ENCODE measurements around the gene KIR3DL3. TPM values are rescaled to one million over a fixed set of nuclear protein-coding genes. Genes with fewer than 3 reads are reported as not detected.
"Not testable (repeated sequence)": the region's sequence is repeated elsewhere in the genome, so short reads cannot be mapped to it uniquely, and the experiment has no call there.

The KIR3DL3 gene
- total RNA-seq = not detected

DNA sequence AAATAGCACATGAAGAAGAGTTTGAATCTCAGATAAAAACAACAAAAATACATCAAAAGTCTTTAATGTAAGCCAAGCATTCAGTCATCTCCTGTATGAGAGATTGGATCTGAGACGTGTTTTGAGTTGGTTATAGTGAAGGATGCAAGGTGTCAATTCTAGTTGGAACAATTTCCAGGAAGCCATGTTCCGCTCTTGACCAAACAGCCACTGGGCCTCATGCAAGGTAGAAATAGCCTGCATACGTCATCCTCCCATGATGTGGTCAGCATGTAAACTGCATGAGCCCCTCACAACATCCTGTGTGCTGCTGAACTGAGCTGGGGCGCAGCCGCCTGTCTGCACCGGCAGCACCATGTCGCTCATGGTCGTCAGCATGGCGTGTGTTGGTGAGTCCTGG is at the start of gene KIR3DL3:
Gene KIR3DL3 (plus strand): TSS at position 301 of the 400 bp plus-strand sequence. CDS start 55 bp downstream, at position 356.
- DNase-seq (no peak), ATAC-seq (no peak)
- Mint-ChIP-seq H3K4me3 (no peak within 1 kb of the TSS), H3K4me1 (ENCODE audit: low read depth) (no peaks in the 10 kb centered on the region), H3K36me3 (ENCODE audit: low read depth) (no peaks in the 10 kb centered on the region), H3K27ac (no peak within 1 kb of the TSS), H3K9me3 (peaks cover 14% of the 10 kb centered on the region), H3K27me3 (peaks cover 5% of the 10 kb centered on the region)
- ChIA-PET POLR2A (interaction anchor here (0.6 kb wide), 1 partner anchor 717 kb away, joined by 3 read pairs; no protein-coding TSS in a partner anchor), CTCF (no interaction called here)
- intact Hi-C loops (cut with micrococcal nuclease) = no loop called here
- TF ChIP-seq, protein P1, sequence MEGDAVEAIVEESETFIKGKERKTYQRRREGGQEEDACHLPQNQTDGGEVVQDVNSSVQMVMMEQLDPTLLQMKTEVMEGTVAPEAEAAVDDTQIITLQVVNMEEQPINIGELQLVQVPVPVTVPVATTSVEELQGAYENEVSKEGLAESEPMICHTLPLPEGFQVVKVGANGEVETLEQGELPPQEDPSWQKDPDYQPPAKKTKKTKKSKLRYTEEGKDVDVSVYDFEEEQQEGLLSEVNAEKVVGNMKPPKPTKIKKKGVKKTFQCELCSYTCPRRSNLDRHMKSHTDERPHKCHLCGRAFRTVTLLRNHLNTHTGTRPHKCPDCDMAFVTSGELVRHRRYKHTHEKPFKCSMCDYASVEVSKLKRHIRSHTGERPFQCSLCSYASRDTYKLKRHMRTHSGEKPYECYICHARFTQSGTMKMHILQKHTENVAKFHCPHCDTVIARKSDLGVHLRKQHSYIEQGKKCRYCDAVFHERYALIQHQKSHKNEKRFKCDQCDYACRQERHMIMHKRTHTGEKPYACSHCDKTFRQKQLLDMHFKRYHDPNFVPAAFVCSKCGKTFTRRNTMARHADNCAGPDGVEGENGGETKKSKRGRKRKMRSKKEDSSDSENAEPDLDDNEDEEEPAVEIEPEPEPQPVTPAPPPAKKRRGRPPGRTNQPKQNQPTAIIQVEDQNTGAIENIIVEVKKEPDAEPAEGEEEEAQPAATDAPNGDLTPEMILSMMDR (IDR thresholded peaks at IDR 0.05) = no peak

DNA sequence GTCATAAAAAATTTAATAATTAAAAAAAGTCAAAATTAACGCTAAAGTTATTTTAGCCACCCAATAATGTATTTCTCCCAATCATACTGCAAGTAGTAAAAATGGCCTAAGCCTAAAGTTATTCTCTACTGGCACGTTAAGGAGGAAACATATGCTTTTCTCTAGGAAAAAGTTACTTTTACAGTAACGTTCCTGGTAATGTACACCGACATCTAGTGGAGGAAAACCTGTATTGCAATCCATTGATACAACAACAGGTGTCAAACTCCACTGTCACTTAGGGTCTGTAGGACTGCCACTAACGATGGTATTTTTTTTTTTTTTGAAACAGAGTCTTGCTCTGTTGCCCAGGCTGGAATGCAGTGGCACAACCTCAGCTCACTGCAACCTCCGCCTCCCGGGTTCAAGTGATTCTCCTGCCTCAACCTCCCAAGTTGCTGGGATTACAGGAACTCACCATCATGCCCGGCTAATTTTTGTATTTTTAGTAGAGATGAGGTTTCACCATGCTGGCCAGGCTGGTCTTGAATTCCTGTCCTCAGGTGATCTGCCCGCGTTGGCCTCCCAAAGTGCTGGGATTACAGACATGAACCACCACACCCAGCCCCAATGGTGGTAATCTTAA is 47.9 kb upstream of the KIR3DL3 start:
- intact Hi-C loops (cut with micrococcal nuclease); H3K4me1 Mint-ChIP-seq (ENCODE audit: low read depth); H3K9me3 Mint-ChIP-seq; H3K4me3 Mint-ChIP-seq; H3K36me3 Mint-ChIP-seq (ENCODE audit: low read depth); H3K27me3 Mint-ChIP-seq; ATAC-seq; POLR2A ChIA-PET; H3K27ac Mint-ChIP-seq: not testable (repeated sequence)
- DNase-seq = peak; percentile 7
- TF ChIP-seq, protein P1 (IDR thresholded peaks at IDR 0.05) = peak; percentile 93
- CTCF ChIA-PET = interaction anchor here (1.3 to 6.0 kb wide), 6 partner anchors 9 to 196 kb away, joined by 3 to 66 read pairs (median 6); no protein-coding TSS in a partner anchor

DNA sequence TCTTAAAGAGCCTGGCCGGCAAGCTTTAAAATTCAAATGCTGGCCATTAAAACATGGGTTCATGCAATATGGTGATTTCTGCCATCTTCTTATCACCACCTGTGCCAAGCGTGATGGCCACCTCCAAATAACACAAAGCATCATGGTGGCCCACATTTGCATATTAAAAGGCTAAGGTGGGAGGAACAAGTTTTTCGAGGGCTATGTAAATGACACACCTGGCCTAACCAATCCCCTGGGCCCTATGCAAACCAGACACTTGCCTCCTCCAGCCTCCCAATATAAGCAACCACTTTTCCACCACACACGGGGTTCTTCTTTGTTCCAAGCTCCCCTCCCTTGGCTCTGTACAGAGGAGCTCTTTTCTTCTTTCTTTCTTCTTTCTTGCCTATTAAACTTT is 47.0 kb upstream of the KIR3DL3 start:
- no peak for DNase-seq
- peaks cover 7% of the 10 kb centered on the region for H3K27me3 Mint-ChIP-seq
- POLR2A ChIA-PET = interaction anchor here (0.8 kb wide), 1 partner anchor 229 kb away, joined by 3 read pairs; no protein-coding TSS in a partner anchor
- intact Hi-C loops (cut with micrococcal nuclease) = no loop called here
- H3K9me3 Mint-ChIP-seq = no peaks in the 10 kb centered on the region
- no peak overlapping the region for H3K27ac Mint-ChIP-seq
- ATAC-seq = no peak
- H3K36me3 Mint-ChIP-seq (ENCODE audit: low read depth) = no peaks in the 10 kb centered on the region
- TF ChIP-seq, protein P1 (IDR thresholded peaks at IDR 0.05) = no peak
- CTCF ChIA-PET = interaction anchor here (1.3 to 6.0 kb wide), 4 partner anchors 10 to 198 kb away, joined by 3 to 40 read pairs (median 9); no protein-coding TSS in a partner anchor
- H3K4me3 Mint-ChIP-seq = no peak overlapping the region
- H3K4me1 Mint-ChIP-seq (ENCODE audit: low read depth) = no peaks in the 10 kb centered on the region

DNA sequence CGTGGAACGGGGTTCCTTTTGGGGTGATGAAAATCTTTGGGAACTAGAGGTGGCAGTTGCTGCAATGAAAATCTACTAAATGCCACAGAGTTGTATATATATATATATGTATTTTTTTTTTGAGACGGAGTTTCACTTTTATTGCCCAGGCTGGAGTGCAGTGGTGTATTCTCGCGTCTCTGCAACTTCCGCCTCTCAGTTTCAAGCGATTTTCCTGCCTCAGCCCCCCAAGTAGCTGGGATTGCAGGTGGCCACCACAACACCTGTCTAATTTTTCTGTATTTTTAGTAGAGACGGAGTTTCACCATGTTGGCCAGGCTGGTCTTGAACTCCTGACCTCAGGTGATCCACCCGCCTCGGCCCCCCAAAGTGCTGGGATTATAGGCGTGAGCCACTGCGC is 42.6 kb upstream of the KIR3DL3 start:
- DNase-seq; intact Hi-C loops (cut with micrococcal nuclease); H3K4me3 Mint-ChIP-seq; POLR2A ChIA-PET; ATAC-seq; H3K9me3 Mint-ChIP-seq; H3K27ac Mint-ChIP-seq; H3K36me3 Mint-ChIP-seq (ENCODE audit: low read depth); H3K4me1 Mint-ChIP-seq (ENCODE audit: low read depth): not testable (repeated sequence)
- H3K27me3 Mint-ChIP-seq = peaks cover 15% of the 10 kb centered on the region
- CTCF ChIA-PET = interaction anchor here (1.3 kb wide), 1 partner anchor 28 kb away, joined by 5 read pairs; no protein-coding TSS in a partner anchor

DNA sequence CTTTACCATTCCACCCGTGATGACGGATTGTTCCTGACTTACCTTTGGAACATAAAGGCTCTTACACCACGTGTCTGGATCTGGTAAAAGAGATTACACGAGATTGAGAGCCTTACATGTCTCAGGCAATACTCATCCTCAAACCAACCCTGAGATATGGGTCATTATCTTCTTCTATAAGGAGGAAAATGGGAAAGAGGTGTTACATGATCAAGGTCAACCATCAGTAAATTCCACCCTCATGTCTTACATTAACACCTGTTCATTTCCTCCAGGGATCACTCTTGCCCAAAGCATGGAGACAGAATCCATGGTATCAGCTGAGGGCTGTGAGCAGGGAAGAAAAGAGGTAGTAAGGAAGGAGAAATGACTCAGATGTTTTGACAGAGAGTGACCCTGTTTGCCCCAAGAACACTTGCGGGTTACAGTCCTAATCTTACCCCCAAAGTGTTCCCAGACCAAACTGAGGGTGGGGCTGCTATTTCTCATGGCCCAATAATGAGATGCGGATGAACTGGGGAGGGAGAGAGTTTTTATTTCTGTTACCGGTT is 41.9 kb upstream of the KIR3DL3 start:
- H3K9me3 Mint-ChIP-seq = no peaks in the 10 kb centered on the region
- CTCF ChIA-PET = interaction anchor here (0.9 to 2.0 kb wide), 5 partner anchors 8 to 202 kb away, joined by 3 to 18 read pairs (median 4); no protein-coding TSS in a partner anchor
- ATAC-seq = no peak
- no peak for DNase-seq
- TF ChIP-seq, protein P1 (IDR thresholded peaks at IDR 0.05) = no peak
- POLR2A ChIA-PET = interaction anchor here (0.7 kb wide), 1 partner anchor 193 kb away, joined by 5 read pairs; no protein-coding TSS in a partner anchor
- peaks cover 15% of the 10 kb centered on the region for H3K27me3 Mint-ChIP-seq
- no peaks in the 10 kb centered on the region for H3K36me3 Mint-ChIP-seq (ENCODE audit: low read depth)
- H3K4me3 Mint-ChIP-seq = no peak overlapping the region
- H3K4me1 Mint-ChIP-seq (ENCODE audit: low read depth) = no peaks in the 10 kb centered on the region
- intact Hi-C loops (cut with micrococcal nuclease) = no loop called here
- no peak overlapping the region for H3K27ac Mint-ChIP-seq

All from activated CD8-positive, alpha-beta T cell treated with anti-CD3 and anti-CD28 coated beads for 36 hours (primary cell).